Mammary epithelial cell (primary cell): ENCODE measurements around the gene CDC25C.

Experiments
- CTCF ChIP-seq, 2 donors: IDR thresholded peaks in 1 of 2; conservative IDR thresholded peaks in 1 of 2; 2 replicates each; pipeline ENCODE4 v1.5.1; 2011 to 2012; ENCODE audit warnings: inconsistent platforms in 2 of 2, low read length in 2 of 2, mild to moderate bottlenecking in 2 of 2, control low read depth in 1 of 2, low read depth in 1 of 2; ENCODE audit not compliant: insufficient read depth in 1 of 2; ENCODE audit errors: extremely low read depth in 1 of 2
- EZH2 ChIP-seq: IDR thresholded peaks from 2 replicates; pipeline ENCODE4 v1.6.1; 2012; ENCODE audit warnings: low read length, inconsistent platforms, borderline replicate concordance

- TF ChIP-seq CTCF (conservative IDR thresholded peaks at IDR 0.05 in 1 of 2, IDR thresholded peaks at IDR 0.05 in 1 of 2; ENCODE audit: extremely low read depth in 1 of 2, insufficient read depth in 1 of 2, low read depth in 1 of 2, low read length in 2 of 2) (no peak), EZH2 (no peak)
Observed at GRCh38 chr5:138350563-138350890, 18.9 kb upstream of the CDC25C start.
